Measurements from ENCODE around the gene HAVCR2.

- TF ChIP-seq CTCF (IDR thresholded peaks at IDR 0.05; ENCODE audit: poor library complexity) (no peak), EZH2 (IDR thresholded peaks at IDR 0.05; ENCODE audit: borderline replicate concordance) (no peak), EZH2phosphoT487 (IDR thresholded peaks at IDR 0.05; ENCODE audit: low read depth, severe bottlenecking, unreplicated experiment) (no peak)
These were observed 6.7 kb upstream of the HAVCR2 start for GRCh38 chr5:157115502-157115901.
